ENCODE results near the gene PRKCSH. TPM values are rescaled to one million over a fixed set of nuclear protein-coding genes. Genes with fewer than 3 reads are reported as not detected.

Gene PRKCSH
- total RNA-seq, 2 donors from 2014 or later: 454 to 459 TPM

DNA sequence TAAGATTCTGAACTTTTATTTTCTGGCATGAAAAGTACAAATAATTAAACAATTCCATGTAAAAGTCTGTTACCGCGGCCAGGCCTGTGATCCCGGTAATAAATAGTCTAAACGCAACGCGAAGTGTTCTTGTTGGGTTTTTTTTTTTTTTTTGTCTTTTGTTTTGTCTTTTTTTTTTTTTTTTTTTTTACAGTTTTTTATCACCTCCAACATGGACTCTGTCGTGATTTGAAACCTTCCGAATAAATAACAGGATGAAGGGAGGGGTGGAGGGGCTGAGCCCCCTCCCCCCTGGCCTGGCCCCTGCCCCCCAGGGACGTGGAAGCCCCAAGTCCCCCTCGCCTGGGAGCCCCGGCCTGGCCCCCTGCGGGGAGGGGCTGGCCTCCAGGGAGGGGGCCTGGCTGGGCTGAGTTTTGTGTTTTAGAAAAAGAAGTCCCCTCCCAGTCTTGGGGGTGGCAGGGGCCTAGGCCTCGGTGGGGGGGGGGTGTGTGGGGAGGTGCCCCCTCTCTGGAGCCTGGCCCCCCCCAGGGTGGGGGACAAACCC lies 16.0 kb downstream of the PRKCSH start:
- Mint-ChIP-seq H3K4me1 (peaks cover 4% of the 10 kb centered on the region), H3K27ac (no peak overlapping the region), H3K9me3 (no peaks in the 10 kb centered on the region), H3K36me3 (ENCODE audit: low read depth) (peaks cover 16% of the 10 kb centered on the region), H3K27me3 (ENCODE audit: insufficient read depth) (no peaks in the 10 kb centered on the region), H3K4me3 (no peak overlapping the region)
- Histone ChIP-seq H3K9me3 (ENCODE audit: control insufficient read depth, low read length) (no peaks in the 10 kb centered on the region), H3K36me3 (ENCODE audit: control insufficient read depth, insufficient read depth, low read length) (peaks cover 33% of the 10 kb centered on the region), H3K9ac (ENCODE audit: extremely low read depth, low read length, poor library complexity, severe bottlenecking) (no peak overlapping the region), H3K4me1 (ENCODE audit: control insufficient read depth, insufficient read depth, low read length) (no peaks in the 10 kb centered on the region), H3K4me3 (ENCODE audit: low read length) (no peak overlapping the region), H3K27me3 (ENCODE audit: control insufficient read depth, insufficient read depth, low read length, poor library complexity, severe bottlenecking) (no peaks in the 10 kb centered on the region), H3K27ac (ENCODE audit: low read depth, low read length) (no peak overlapping the region)
- TF ChIP-seq, protein P1, sequence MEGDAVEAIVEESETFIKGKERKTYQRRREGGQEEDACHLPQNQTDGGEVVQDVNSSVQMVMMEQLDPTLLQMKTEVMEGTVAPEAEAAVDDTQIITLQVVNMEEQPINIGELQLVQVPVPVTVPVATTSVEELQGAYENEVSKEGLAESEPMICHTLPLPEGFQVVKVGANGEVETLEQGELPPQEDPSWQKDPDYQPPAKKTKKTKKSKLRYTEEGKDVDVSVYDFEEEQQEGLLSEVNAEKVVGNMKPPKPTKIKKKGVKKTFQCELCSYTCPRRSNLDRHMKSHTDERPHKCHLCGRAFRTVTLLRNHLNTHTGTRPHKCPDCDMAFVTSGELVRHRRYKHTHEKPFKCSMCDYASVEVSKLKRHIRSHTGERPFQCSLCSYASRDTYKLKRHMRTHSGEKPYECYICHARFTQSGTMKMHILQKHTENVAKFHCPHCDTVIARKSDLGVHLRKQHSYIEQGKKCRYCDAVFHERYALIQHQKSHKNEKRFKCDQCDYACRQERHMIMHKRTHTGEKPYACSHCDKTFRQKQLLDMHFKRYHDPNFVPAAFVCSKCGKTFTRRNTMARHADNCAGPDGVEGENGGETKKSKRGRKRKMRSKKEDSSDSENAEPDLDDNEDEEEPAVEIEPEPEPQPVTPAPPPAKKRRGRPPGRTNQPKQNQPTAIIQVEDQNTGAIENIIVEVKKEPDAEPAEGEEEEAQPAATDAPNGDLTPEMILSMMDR (conservative IDR thresholded peaks at IDR 0.05): no peak
- DNase-seq: no peak
- 55 to 75% methylated on average over 2 to 10 of the region's 13 CpGs for WGBS, 2 experiments (ENCODE audit: insufficient coverage in 1 of 2, insufficient read length in 1 of 2)

DNA sequence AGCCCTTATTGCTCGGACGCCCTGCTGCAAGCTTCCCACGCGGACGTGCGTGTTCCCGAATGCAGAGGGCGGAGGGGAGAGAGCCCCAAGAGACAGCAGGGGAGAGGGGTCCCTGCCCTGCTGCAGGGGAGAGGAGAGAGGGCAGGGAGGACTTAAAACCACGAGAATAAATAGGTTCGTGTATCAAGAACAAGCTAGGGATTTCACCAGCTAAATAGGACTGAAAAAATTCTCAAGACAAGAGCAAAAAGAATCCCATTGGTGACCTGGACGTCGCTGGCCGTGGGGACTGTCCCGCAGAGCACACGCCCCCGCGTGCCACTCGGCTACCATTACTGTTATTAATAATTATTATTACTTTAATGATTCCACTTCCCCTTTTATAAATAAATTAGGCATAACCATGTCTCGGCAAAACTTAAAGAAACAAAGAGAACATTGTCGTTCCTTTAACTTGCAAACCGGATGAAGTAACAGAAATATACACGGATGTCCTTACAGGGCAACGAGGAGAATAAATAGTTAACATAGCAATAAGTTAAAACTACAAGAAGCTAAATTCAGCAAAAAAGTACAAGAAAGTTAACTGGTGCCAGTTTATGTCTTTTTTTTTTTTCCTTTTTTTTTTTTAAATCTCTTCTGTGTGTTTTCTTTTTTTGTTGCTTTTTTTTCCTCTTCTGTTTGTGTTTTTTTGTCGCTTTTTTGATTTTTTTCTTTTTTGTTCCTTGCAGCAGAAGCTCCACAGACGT lies 16.6 kb downstream of the PRKCSH start:
- H3K36me3 Mint-ChIP-seq (ENCODE audit: low read depth): peaks cover 12% of the 10 kb centered on the region
- H3K9me3 Mint-ChIP-seq: no peaks in the 10 kb centered on the region
- H3K4me3 Mint-ChIP-seq: no peak overlapping the region
- TF ChIP-seq, protein P1 (conservative IDR thresholded peaks at IDR 0.05): no peak
- Histone ChIP-seq H3K9ac (ENCODE audit: extremely low read depth, low read length, poor library complexity, severe bottlenecking) (no peak overlapping the region), H3K36me3 (ENCODE audit: control insufficient read depth, insufficient read depth, low read length) (peaks cover 27% of the 10 kb centered on the region), H3K4me1 (ENCODE audit: control insufficient read depth, insufficient read depth, low read length) (no peaks in the 10 kb centered on the region), H3K27me3 (ENCODE audit: control insufficient read depth, insufficient read depth, low read length, poor library complexity, severe bottlenecking) (no peaks in the 10 kb centered on the region), H3K9me3 (ENCODE audit: control insufficient read depth, low read length) (no peaks in the 10 kb centered on the region), H3K4me3 (ENCODE audit: low read length) (no peak overlapping the region), H3K27ac (ENCODE audit: low read depth, low read length) (no peak overlapping the region)
- no peak overlapping the region for H3K27ac Mint-ChIP-seq
- 64 to 70% methylated on average over 6 to 23 of the region's 25 CpGs for WGBS, 2 experiments (ENCODE audit: insufficient coverage in 1 of 2, insufficient read length in 1 of 2)
- H3K27me3 Mint-ChIP-seq (ENCODE audit: insufficient read depth): no peaks in the 10 kb centered on the region
- DNase-seq: peak; percentile 66
- peaks cover 4% of the 10 kb centered on the region for H3K4me1 Mint-ChIP-seq

DNA sequence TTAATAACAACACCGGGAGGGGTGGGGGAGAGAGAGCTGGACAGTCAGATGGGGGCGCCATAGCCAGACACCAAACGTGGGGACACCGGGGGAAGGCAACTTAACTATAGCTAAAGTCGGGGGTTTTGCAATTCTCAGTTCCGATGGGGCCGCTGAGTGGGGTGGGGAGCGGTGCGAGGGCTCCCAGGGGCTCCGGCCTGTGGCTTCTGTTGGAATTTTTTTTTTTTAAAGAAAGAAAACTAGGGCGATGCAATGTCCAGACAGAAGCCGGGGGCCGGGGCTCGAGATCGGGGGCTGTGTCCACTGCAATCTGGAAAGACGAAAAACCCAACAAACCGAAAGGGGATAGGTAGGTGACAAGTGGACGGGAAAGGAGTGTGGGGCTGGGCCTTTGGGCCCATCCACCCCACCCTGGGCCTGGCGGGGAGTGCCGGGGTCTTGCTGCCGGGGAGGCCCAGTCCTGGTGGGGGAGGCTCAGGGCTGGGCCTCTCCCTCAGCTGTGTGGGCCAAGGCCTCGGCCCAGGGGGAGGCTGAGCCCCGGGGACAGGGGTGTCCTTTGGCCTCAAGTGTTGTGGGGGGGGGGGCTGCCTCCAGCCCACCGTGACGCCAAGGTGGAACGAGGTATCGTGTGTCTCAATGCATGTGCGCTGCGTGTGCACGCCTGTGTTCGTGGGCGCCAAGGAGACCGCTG lies 17.3 kb downstream of the PRKCSH start:
- TF ChIP-seq, protein P1 (conservative IDR thresholded peaks at IDR 0.05): peak; percentile 41
- peaks cover 12% of the 10 kb centered on the region for H3K36me3 Mint-ChIP-seq (ENCODE audit: low read depth)
- peaks cover 20% of the 10 kb centered on the region for H3K36me3 ChIP-seq (ENCODE audit: control insufficient read depth, insufficient read depth, low read length)
- peaks cover 4% of the 10 kb centered on the region for H3K4me1 Mint-ChIP-seq
- no peaks in the 10 kb centered on the region for H3K27me3 ChIP-seq (ENCODE audit: control insufficient read depth, insufficient read depth, low read length, poor library complexity, severe bottlenecking)
- no peaks in the 10 kb centered on the region for H3K27me3 Mint-ChIP-seq (ENCODE audit: insufficient read depth)
- no peaks in the 10 kb centered on the region for H3K9me3 ChIP-seq (ENCODE audit: control insufficient read depth, low read length)
- 85 to 87% methylated on average over 19 to 33 of the region's 33 CpGs for WGBS, 2 experiments (ENCODE audit: insufficient coverage in 1 of 2, insufficient read length in 1 of 2)
- peak; percentile 53 for DNase-seq
- no peak overlapping the region for H3K27ac Mint-ChIP-seq
- no peaks in the 10 kb centered on the region for H3K4me1 ChIP-seq (ENCODE audit: control insufficient read depth, insufficient read depth, low read length)
- H3K9me3 Mint-ChIP-seq: no peaks in the 10 kb centered on the region
- H3K27ac ChIP-seq (ENCODE audit: low read depth, low read length): no peak overlapping the region
- no peak overlapping the region for H3K4me3 Mint-ChIP-seq
- H3K9ac ChIP-seq (ENCODE audit: extremely low read depth, low read length, poor library complexity, severe bottlenecking): no peak overlapping the region
- H3K4me3 ChIP-seq (ENCODE audit: low read length): no peak overlapping the region
